Activated CD4-positive, alpha-beta T cell treated with anti-CD3 and anti-CD28 coated beads for 36 hours (primary cell): Measurements from ENCODE around the gene PLEKHF1. TPM values are rescaled to one million over a fixed set of nuclear protein-coding genes. Genes with fewer than 3 reads are reported as not detected.

ENCODE experiments used
- ATAC-seq: fragments of 200-7000 bp; cut with Tn5 transposase; one replicate; pipeline ENCODE4 v1.10.0; 2021; ENCODE audit warnings: mild to moderate bottlenecking, moderate library complexity
- CTCF ChIA-PET: fragments of 350-600 bp; sonication (Branson Sonifier 250); formaldehyde crosslinking; loops from one replicate; lab custom pipeline; 2021; ENCODE audit warnings: antibody characterized with exemption; lab: Charles Lee
- POLR2A ChIA-PET: fragments of 350-600 bp; sonication (Branson Sonifier 250); formaldehyde crosslinking; loops from one replicate; lab custom pipeline; 2021; ENCODE audit warnings: antibody characterized with exemption, inconsistent platforms; lab: Charles Lee
- DNase-seq: peaks from one replicate; pipeline ENCODE4 v3.0.0-alpha.2; 2020
- H3K27ac Mint-ChIP-seq: one replicate; pipeline ENCODE4 v1.8.0; 2021; ENCODE audit warnings: mixed read lengths
- H3K27me3 Mint-ChIP-seq: one replicate; pipeline ENCODE4 v1.8.0; 2021; ENCODE audit warnings: mixed read lengths
- H3K36me3 Mint-ChIP-seq: one replicate; pipeline ENCODE4 v1.8.0; 2021; ENCODE audit warnings: low read depth, mixed read lengths
- H3K4me1 Mint-ChIP-seq: one replicate; pipeline ENCODE4 v1.8.0; 2021; ENCODE audit warnings: mixed read lengths
- H3K4me3 Mint-ChIP-seq: one replicate; pipeline ENCODE4 v1.8.0; 2021; ENCODE audit warnings: mild to moderate bottlenecking, moderate library complexity, mixed read lengths
- H3K9me3 Mint-ChIP-seq: one replicate; pipeline ENCODE4 v1.8.0; 2021; ENCODE audit warnings: low read depth, mixed read lengths
- intact Hi-C, 2 experiments: fragments of 100-400 bp; cut with DNase I in 1 of 2; cut with micrococcal nuclease in 1 of 2; formaldehyde crosslinking; loops; one replicate each; pipeline versions ENCODE4 v1.14.2 to v1.15.1; 2022 to 2024; cut with DNase I, micrococcal nuclease
- total RNA-seq, 2 experiments: library from RNA; stranded (reverse); gene quantifications; one replicate each; pipeline ENCODE4 v1.2.3, GENCODE V29; 2021

The PLEKHF1 gene
- total RNA-seq, 2 experiments from 2014 or later, result 25.4 to 26.6 TPM

- ATAC-seq (no peak), DNase-seq (peak; percentile 32)
- no peaks in the 10 kb centered on the region for H3K9me3 Mint-ChIP-seq
- ChIA-PET POLR2A (interaction anchor here (0.6 to 2.4 kb wide), 6 partner anchors 9 to 67 kb away, joined by 3 to 13 read pairs (median 6); partner anchors contain the start of gene POP4), CTCF (interaction anchor here (0.6 to 4.0 kb wide), 21 partner anchors 9 to 170 kb away, joined by 3 to 41 read pairs (median 6); partner anchors contain the start of genes C19orf12 and POP4)
- intact Hi-C loops, result loop anchor here (1.0 to 5.0 kb wide), 5 partner anchors 8 to 165 kb away; no protein-coding TSS in a partner anchor
- no peaks in the 10 kb centered on the region for H3K27me3 Mint-ChIP-seq
- H3K4me1 Mint-ChIP-seq, result peaks cover 94% of the 10 kb centered on the region
- H3K4me3 Mint-ChIP-seq, result peak overlapping the region; percentile 59
- peaks cover 50% of the 10 kb centered on the region for H3K36me3 Mint-ChIP-seq
- peak overlapping the region; percentile 96 for H3K27ac Mint-ChIP-seq
Observed at GRCh38 chr19:29672319-29672932, 7.2 kb downstream of the PLEKHF1 start.

GRCh38 chr19:29672933-29673336 lies 7.7 kb downstream of the PLEKHF1 start:
- ChIA-PET POLR2A (interaction anchor here (0.8 to 2.4 kb wide), 4 partner anchors 9 to 67 kb away, joined by 3 to 13 read pairs (median 4); partner anchors contain the start of gene POP4), CTCF (interaction anchor here (0.6 to 4.0 kb wide), 12 partner anchors 9 to 66 kb away, joined by 3 to 41 read pairs (median 14); partner anchors contain the start of gene POP4)
- peaks cover 50% of the 10 kb centered on the region for H3K36me3 Mint-ChIP-seq
- peak overlapping the region; percentile 96 for H3K27ac Mint-ChIP-seq
- peak overlapping the region; percentile 59 for H3K4me3 Mint-ChIP-seq
- intact Hi-C loops, result loop anchor here (1.0 to 5.0 kb wide), 8 partner anchors 7 to 164 kb away; partner anchors contain the start of gene POP4 (in 1 of the 2)
- H3K9me3 Mint-ChIP-seq, result no peaks in the 10 kb centered on the region
- H3K27me3 Mint-ChIP-seq, result no peaks in the 10 kb centered on the region
- H3K4me1 Mint-ChIP-seq, result peaks cover 93% of the 10 kb centered on the region
- DNase-seq (peak; percentile 93), ATAC-seq (peak; percentile 74)

GRCh38 chr19:29673451-29674371 lies 8.4 kb downstream of the PLEKHF1 start:
- POLR2A ChIA-PET, result interaction anchor here (0.8 to 2.4 kb wide), 4 partner anchors 8 to 68 kb away, joined by 3 to 13 read pairs (median 4); partner anchors contain the start of gene POP4
- CTCF ChIA-PET, result interaction anchor here (0.6 to 4.0 kb wide), 10 partner anchors 11 to 164 kb away, joined by 3 to 41 read pairs (median 8); partner anchors contain the start of gene POP4
- DNase-seq, result no peak
- peak overlapping the region; percentile 59 for H3K4me3 Mint-ChIP-seq
- H3K4me1 Mint-ChIP-seq, result peaks cover 91% of the 10 kb centered on the region
- ATAC-seq, result no peak
- no peaks in the 10 kb centered on the region for H3K27me3 Mint-ChIP-seq
- no peaks in the 10 kb centered on the region for H3K9me3 Mint-ChIP-seq
- H3K36me3 Mint-ChIP-seq, result peaks cover 47% of the 10 kb centered on the region
- intact Hi-C loops, result loop anchor here (1.0 to 5.0 kb wide), 6 partner anchors 13 to 164 kb away; partner anchors contain the start of gene POP4 (in 1 of the 2)
- H3K27ac Mint-ChIP-seq, result peak overlapping the region; percentile 96

GRCh38 chr19:29674374-29675119 lies 9.3 kb downstream of the PLEKHF1 start:
- Mint-ChIP-seq H3K9me3 (no peaks in the 10 kb centered on the region), H3K27me3 (no peaks in the 10 kb centered on the region), H3K4me1 (peaks cover 86% of the 10 kb centered on the region), H3K36me3 (peaks cover 45% of the 10 kb centered on the region), H3K4me3 (no peak overlapping the region), H3K27ac (peak overlapping the region; percentile 13)
- intact Hi-C loops, result loop anchor here in 1 of 2 experiments (5.0 kb wide), 1 partner anchor 163 kb away; no protein-coding TSS in a partner anchor
- CTCF ChIA-PET, result interaction anchor here (0.6 to 3.0 kb wide), 4 partner anchors 9 to 64 kb away, joined by 3 to 24 read pairs (median 3); partner anchors contain the start of gene PLEKHF1
- no peak for DNase-seq
- no peak for ATAC-seq
- POLR2A ChIA-PET, result no interaction called here

- POLR2A ChIA-PET, result no interaction called here
- Mint-ChIP-seq H3K36me3 (peaks cover 41% of the 10 kb centered on the region), H3K27me3 (no peaks in the 10 kb centered on the region), H3K27ac (peak overlapping the region; percentile 33), H3K9me3 (no peaks in the 10 kb centered on the region), H3K4me1 (peaks cover 85% of the 10 kb centered on the region), H3K4me3 (no peak overlapping the region)
- CTCF ChIA-PET, result interaction anchor here (0.6 to 0.8 kb wide), 4 partner anchors 10 to 64 kb away, joined by 3 read pairs; partner anchors contain the start of gene PLEKHF1
- intact Hi-C loops, result no loop called here
- DNase-seq (no peak), ATAC-seq (no peak)
Observed at GRCh38 chr19:29675120-29675649, 9.9 kb downstream of the PLEKHF1 start.

GRCh38 chr19:29675650-29676186 lies 10.5 kb downstream of the PLEKHF1 start:
- no peak overlapping the region for H3K4me3 Mint-ChIP-seq
- intact Hi-C loops, result no loop called here
- H3K27me3 Mint-ChIP-seq, result no peaks in the 10 kb centered on the region
- H3K36me3 Mint-ChIP-seq, result peaks cover 36% of the 10 kb centered on the region
- no peaks in the 10 kb centered on the region for H3K9me3 Mint-ChIP-seq
- peaks cover 85% of the 10 kb centered on the region for H3K4me1 Mint-ChIP-seq
- peak overlapping the region; percentile 84 for H3K27ac Mint-ChIP-seq
- ChIA-PET CTCF (interaction anchor here (0.6 to 2.6 kb wide), 2 partner anchors 13 to 64 kb away, joined by 3 to 20 read pairs; no protein-coding TSS in a partner anchor), POLR2A (no interaction called here)
- ATAC-seq, result no peak
- peak; percentile 14 for DNase-seq

- H3K27ac Mint-ChIP-seq, result peak overlapping the region; percentile 84
- H3K4me1 Mint-ChIP-seq, result peaks cover 85% of the 10 kb centered on the region
- no peak overlapping the region for H3K4me3 Mint-ChIP-seq
- DNase-seq (no peak), ATAC-seq (no peak)
- peaks cover 28% of the 10 kb centered on the region for H3K36me3 Mint-ChIP-seq
- intact Hi-C loops, result no loop called here
- ChIA-PET POLR2A (interaction anchor here (0.5 kb wide), 1 partner anchor 10 kb away, joined by 11 read pairs; no protein-coding TSS in a partner anchor), CTCF (interaction anchor here (0.7 to 4.2 kb wide), 4 partner anchors 9 to 102 kb away, joined by 3 to 21 read pairs (median 12); no protein-coding TSS in a partner anchor)
- H3K27me3 Mint-ChIP-seq, result no peaks in the 10 kb centered on the region
- H3K9me3 Mint-ChIP-seq, result no peaks in the 10 kb centered on the region
Observed at GRCh38 chr19:29676586-29676985, 11.3 kb downstream of the PLEKHF1 start.

GRCh38 chr19:29677001-29677817 lies 11.9 kb downstream of the PLEKHF1 start:
- Mint-ChIP-seq H3K27ac (peak overlapping the region; percentile 84), H3K4me3 (no peak overlapping the region), H3K4me1 (peaks cover 85% of the 10 kb centered on the region), H3K27me3 (no peaks in the 10 kb centered on the region), H3K36me3 (peaks cover 25% of the 10 kb centered on the region), H3K9me3 (no peaks in the 10 kb centered on the region)
- CTCF ChIA-PET, result interaction anchor here (0.7 to 4.2 kb wide), 7 partner anchors 10 to 102 kb away, joined by 3 to 21 read pairs (median 3); no protein-coding TSS in a partner anchor
- DNase-seq, result peak; percentile 27
- no peak for ATAC-seq
- POLR2A ChIA-PET, result interaction anchor here (0.5 kb wide), 1 partner anchor 9 kb away, joined by 11 read pairs; no protein-coding TSS in a partner anchor
- intact Hi-C loops, result no loop called here

GRCh38 chr19:29678484-29679106 lies 13.3 kb downstream of the PLEKHF1 start:
- peaks cover 15% of the 10 kb centered on the region for H3K36me3 Mint-ChIP-seq
- POLR2A ChIA-PET, result interaction anchor here (1.1 kb wide), 1 partner anchor 36 kb away, joined by 3 read pairs; the partner anchor contains the start of gene C19orf12
- DNase-seq, result peak; percentile 24
- CTCF ChIA-PET, result interaction anchor here (0.6 to 4.2 kb wide), 4 partner anchors 7 to 67 kb away, joined by 4 to 21 read pairs (median 12); no protein-coding TSS in a partner anchor
- H3K27me3 Mint-ChIP-seq, result no peaks in the 10 kb centered on the region
- H3K4me1 Mint-ChIP-seq, result peaks cover 80% of the 10 kb centered on the region
- intact Hi-C loops, result no loop called here
- H3K4me3 Mint-ChIP-seq, result no peak overlapping the region
- H3K9me3 Mint-ChIP-seq, result no peaks in the 10 kb centered on the region
- ATAC-seq, result no peak
- no peak overlapping the region for H3K27ac Mint-ChIP-seq
